HepG2 (cell line): Measurements from ENCODE around the gene FGGY.

ENCODE experiments used
- CREB1 ChIP-seq, 2 experiments: fragments of 450-650 bp in 1 of 2; IDR thresholded peaks; 2 replicates each; pipeline ENCODE4 v1.6.1; 2016 to 2017; ENCODE audit warnings: control low read depth in 1 of 2, mild to moderate bottlenecking in 1 of 2, missing compliant biosample characterization in 1 of 2, missing genetic modification characterization in 1 of 2
- DNMT3B ChIP-seq: conservative IDR thresholded peaks from 2 replicates; pipeline ENCODE4 v1.6.1; 2016; ENCODE audit warnings: missing biosample characterization, control low read depth
- ELF1 ChIP-seq: sonication (generic); formaldehyde crosslinking; IDR thresholded peaks from 2 replicates; pipeline ENCODE4 v1.4.0; 2020; ENCODE audit warnings: missing genetic modification reagents
- KDM5A ChIP-seq: fragments of 200-600 bp; sonication (generic); IDR thresholded peaks from 2 replicates; pipeline ENCODE4 v1.7.0; 2018; ENCODE audit warnings: antibody characterized with exemption, mild to moderate bottlenecking, low read length, borderline replicate concordance
- PTBP1 ChIP-seq: fragments of 200-400 bp; formaldehyde crosslinking; IDR thresholded peaks from 2 replicates; pipeline ENCODE4 v1.6.1; 2018; ENCODE audit warnings: low read length, low read depth; ENCODE audit not compliant: poor library complexity, severe bottlenecking
- ZFAT ChIP-seq: sonication (generic); formaldehyde crosslinking; conservative IDR thresholded peaks from 2 replicates; pipeline ENCODE4 v1.8.1; 2023; ENCODE audit warnings: missing genetic modification reagents, inconsistent platforms
- ZNF570 ChIP-seq: sonication (generic); formaldehyde crosslinking; IDR thresholded peaks from 2 replicates; pipeline ENCODE4 v1.4.0; 2020; ENCODE audit warnings: mild to moderate bottlenecking, missing genetic modification reagents, borderline replicate concordance
- TF ChIP-seq, protein P1 (sequence below): sonication (generic); formaldehyde crosslinking; conservative IDR thresholded peaks from 2 replicates; pipeline ENCODE4 v1.4.0; 2020; ENCODE audit warnings: missing genetic modification reagents
- TF ChIP-seq, protein P2 (sequence below): sonication (generic); formaldehyde crosslinking; IDR thresholded peaks from 2 replicates; pipeline ENCODE4 v1.4.0; 2020; ENCODE audit warnings: missing genetic modification reagents, low read depth, mild to moderate bottlenecking, borderline replicate concordance
- TF ChIP-seq, protein P3 (sequence below), 2 experiments: IDR thresholded peaks; 2 replicates each; pipeline ENCODE4 v1.6.1; 2011 to 2012; ENCODE audit warnings: low read length in 2 of 2, borderline replicate concordance in 1 of 2, low read depth in 1 of 2, mild to moderate bottlenecking in 1 of 2, moderate library complexity in 1 of 2

DNA sequence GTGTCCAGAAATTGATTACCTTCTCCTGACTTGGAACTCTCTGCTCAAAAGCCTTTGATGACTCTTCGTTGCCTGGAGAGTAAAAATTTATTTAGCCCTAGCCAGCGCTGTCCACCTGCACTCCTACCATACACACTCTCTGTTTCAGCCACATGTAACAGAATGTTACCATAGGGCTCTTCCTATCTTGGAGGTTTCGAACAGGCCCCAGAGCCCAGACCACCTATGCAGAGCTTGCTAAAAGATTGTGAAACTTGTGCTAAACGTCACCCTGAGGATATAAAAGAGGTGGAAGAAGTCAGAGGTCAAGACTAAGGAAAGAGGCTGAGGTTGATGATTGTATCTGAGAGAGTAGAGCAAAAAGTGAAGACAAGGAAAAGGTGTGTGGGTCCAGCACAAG lies 280.9 kb downstream of the FGGY start:
- TF ChIP-seq ZFAT (no peak), CREB1 (IDR thresholded peaks at IDR 0.05) (no peak), CREB1 (CRISPR knock-in tag; IDR thresholded peaks at IDR 0.05) (no peak), ELF1 (CRISPR knock-in tag) (no peak), ZNF570 (CRISPR knock-in tag) (no peak), PTBP1 (no peak), KDM5A (no peak), DNMT3B (CRISPR knock-in tag) (no peak)
- TF ChIP-seq, protein P1, sequence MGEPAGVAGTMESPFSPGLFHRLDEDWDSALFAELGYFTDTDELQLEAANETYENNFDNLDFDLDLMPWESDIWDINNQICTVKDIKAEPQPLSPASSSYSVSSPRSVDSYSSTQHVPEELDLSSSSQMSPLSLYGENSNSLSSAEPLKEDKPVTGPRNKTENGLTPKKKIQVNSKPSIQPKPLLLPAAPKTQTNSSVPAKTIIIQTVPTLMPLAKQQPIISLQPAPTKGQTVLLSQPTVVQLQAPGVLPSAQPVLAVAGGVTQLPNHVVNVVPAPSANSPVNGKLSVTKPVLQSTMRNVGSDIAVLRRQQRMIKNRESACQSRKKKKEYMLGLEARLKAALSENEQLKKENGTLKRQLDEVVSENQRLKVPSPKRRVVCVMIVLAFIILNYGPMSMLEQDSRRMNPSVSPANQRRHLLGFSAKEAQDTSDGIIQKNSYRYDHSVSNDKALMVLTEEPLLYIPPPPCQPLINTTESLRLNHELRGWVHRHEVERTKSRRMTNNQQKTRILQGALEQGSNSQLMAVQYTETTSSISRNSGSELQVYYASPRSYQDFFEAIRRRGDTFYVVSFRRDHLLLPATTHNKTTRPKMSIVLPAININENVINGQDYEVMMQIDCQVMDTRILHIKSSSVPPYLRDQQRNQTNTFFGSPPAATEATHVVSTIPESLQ (CRISPR knock-in tag): no peak
- TF ChIP-seq, protein P2, sequence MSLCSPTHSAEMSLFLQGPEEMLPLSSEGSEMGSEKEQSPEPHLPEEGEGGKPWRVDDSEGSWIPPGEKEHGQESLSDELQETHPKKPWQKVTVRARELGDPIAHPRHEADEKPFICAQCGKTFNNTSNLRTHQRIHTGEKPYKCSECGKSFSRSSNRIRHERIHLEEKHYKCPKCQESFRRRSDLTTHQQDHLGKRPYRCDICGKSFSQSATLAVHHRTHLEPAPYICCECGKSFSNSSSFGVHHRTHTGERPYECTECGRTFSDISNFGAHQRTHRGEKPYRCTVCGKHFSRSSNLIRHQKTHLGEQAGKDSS: no peak
- TF ChIP-seq, protein P3, sequence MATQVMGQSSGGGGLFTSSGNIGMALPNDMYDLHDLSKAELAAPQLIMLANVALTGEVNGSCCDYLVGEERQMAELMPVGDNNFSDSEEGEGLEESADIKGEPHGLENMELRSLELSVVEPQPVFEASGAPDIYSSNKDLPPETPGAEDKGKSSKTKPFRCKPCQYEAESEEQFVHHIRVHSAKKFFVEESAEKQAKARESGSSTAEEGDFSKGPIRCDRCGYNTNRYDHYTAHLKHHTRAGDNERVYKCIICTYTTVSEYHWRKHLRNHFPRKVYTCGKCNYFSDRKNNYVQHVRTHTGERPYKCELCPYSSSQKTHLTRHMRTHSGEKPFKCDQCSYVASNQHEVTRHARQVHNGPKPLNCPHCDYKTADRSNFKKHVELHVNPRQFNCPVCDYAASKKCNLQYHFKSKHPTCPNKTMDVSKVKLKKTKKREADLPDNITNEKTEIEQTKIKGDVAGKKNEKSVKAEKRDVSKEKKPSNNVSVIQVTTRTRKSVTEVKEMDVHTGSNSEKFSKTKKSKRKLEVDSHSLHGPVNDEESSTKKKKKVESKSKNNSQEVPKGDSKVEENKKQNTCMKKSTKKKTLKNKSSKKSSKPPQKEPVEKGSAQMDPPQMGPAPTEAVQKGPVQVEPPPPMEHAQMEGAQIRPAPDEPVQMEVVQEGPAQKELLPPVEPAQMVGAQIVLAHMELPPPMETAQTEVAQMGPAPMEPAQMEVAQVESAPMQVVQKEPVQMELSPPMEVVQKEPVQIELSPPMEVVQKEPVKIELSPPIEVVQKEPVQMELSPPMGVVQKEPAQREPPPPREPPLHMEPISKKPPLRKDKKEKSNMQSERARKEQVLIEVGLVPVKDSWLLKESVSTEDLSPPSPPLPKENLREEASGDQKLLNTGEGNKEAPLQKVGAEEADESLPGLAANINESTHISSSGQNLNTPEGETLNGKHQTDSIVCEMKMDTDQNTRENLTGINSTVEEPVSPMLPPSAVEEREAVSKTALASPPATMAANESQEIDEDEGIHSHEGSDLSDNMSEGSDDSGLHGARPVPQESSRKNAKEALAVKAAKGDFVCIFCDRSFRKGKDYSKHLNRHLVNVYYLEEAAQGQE (IDR thresholded peaks at IDR 0.05; ENCODE audit: borderline replicate concordance in 1 of 2, low read depth in 1 of 2, low read length in 2 of 2): no peak
